Measurements from ENCODE around the gene FRMD6.

DNA sequence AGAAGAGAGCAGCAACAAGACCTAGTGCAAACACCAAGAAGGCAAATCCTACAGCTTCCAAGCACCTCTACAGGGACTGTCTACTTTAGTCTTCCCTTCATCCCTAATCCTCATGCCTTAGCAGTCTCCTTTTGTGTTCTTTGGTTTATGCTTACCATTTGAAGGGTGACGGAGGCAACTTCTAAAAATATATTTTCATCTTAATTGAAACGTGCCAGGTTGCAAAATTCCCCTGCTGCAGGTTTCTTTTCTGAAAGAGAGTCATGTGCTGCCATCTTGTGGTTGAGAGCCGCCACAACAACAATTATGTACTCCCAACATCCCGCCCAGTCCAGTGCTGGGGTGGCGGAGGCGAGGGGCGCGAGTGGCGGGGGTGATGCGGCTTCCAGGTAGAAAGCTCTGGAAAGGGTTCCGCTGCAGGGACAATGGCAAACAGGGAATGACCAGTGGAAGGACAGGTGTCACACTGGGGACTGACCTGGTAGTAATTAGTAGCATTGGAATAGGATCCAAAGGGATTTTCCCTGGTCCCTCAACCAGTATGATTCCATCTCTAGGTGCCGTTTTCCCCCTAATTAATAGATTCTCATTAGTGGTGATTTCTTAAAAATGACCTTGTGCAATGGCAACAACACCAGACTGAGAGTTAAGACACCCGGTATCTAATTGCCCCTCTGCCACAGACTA, 128.4 kb downstream of the FRMD6 start:
- TF ChIP-seq CTCF (IDR thresholded peaks at IDR 0.05) (peak; percentile 80 to 82 (median 82)), POLR2A (IDR thresholded peaks at IDR 0.05) (no peak)

All from right lobe of liver (tissue), 4 donors.